HEK293T (cell line): ENCODE measurements around the gene OCRL.

Experiments
- FOXA1 ChIP-seq: fragments of 450-650 bp; IDR thresholded peaks from 2 replicates; pipeline ENCODE4 v1.6.1; 2016; ENCODE audit warnings: mild to moderate bottlenecking
- FOXK2 ChIP-seq: fragments of 450-650 bp; IDR thresholded peaks from 2 replicates; pipeline ENCODE4 v1.6.1; 2016; ENCODE audit warnings: mild to moderate bottlenecking

- TF ChIP-seq FOXK2 (no peak), FOXA1 (no peak)
Measured at GRCh38 chrX:129540068-129540653, at the start of gene OCRL.
